GM18505 (cell line): ENCODE results near the gene TGFBR1.
"Not testable (repeated sequence)": the region's sequence is repeated elsewhere in the genome, so short reads cannot be mapped to it uniquely, and the experiment has no call there.

Source experiments
- ATAC-seq: cut with Tn5 transposase; IDR thresholded peaks from one replicate; pipeline ENCODE4 v1.9.1; 2021; ENCODE audit not compliant: unreplicated experiment
- POLR2A ChIP-seq: IDR thresholded peaks from 4 replicates; pipeline ENCODE4 v1.6.1; 2011; ENCODE audit warnings: borderline replicate concordance; ENCODE audit not compliant: insufficient read depth, insufficient read length; ENCODE audit errors: extremely low read depth

Gene TGFBR1

GRCh38 chr9:99085949-99086948 is 18.7 kb upstream of the TGFBR1 start:
- no peak for TF ChIP-seq POLR2A
- ATAC-seq, result no peak

GRCh38 chr9:99087462-99087861 is 17.5 kb upstream of the TGFBR1 start:
- no peak for TF ChIP-seq POLR2A
- no peak for ATAC-seq

GRCh38 chr9:99090336-99091130 is 14.4 kb upstream of the TGFBR1 start:
- TF ChIP-seq POLR2A, result no peak
- ATAC-seq, result no peak

GRCh38 chr9:99092643-99093491 is 12.0 kb upstream of the TGFBR1 start:
- no peak for ATAC-seq
- no peak for TF ChIP-seq POLR2A

- ATAC-seq, result no peak
- TF ChIP-seq POLR2A, result no peak
Measured at GRCh38 chr9:99093492-99093791, 11.5 kb upstream of the TGFBR1 start.

GRCh38 chr9:99095565-99095964 is 9.3 kb upstream of the TGFBR1 start:
- no peak for TF ChIP-seq POLR2A
- ATAC-seq, result no peak

GRCh38 chr9:99096409-99096808 is 8.5 kb upstream of the TGFBR1 start:
- ATAC-seq, result no peak
- no peak for TF ChIP-seq POLR2A

- not testable (repeated sequence) for ATAC-seq
Measured at GRCh38 chr9:99099806-99100585, 4.9 kb upstream of the TGFBR1 start.

- no peak for ATAC-seq
- TF ChIP-seq POLR2A, result no peak
Measured at GRCh38 chr9:99101271-99101670, 3.6 kb upstream of the TGFBR1 start.

GRCh38 chr9:99101812-99102211 is 3.1 kb upstream of the TGFBR1 start:
- ATAC-seq, result no peak
- no peak for TF ChIP-seq POLR2A

GRCh38 chr9:99103054-99103895 is 1.6 kb upstream of the TGFBR1 start:
- ATAC-seq, result no peak
- no peak for TF ChIP-seq POLR2A
